Stomach (tissue), 9 donors: ENCODE data around the gene TCF12. TPM values are rescaled to one million over a fixed set of nuclear protein-coding genes. Genes with fewer than 3 reads are reported as not detected.
A peak's percentile ranks its signal among the peaks of the same experiment; 100 is the strongest.
"Not testable (repeated sequence)": the region's sequence is repeated elsewhere in the genome, so short reads cannot be mapped to it uniquely, and the experiment has no call there.

Experiments
- DNase-seq, 2 donors: peaks; one replicate each; pipeline versions ENCODE4 v3.0.0 to v3.0.0-alpha.2; 2013 to 2019
- H3K27ac ChIP-seq, 5 donors: fragments of 200-600 bp in 4 of 5; sonication (generic) in 4 of 5; one replicate each; pipeline ENCODE4 v1.5.1; 2013 to 2019; ENCODE audit warnings: mild to moderate bottlenecking in 1 of 5, moderate library complexity in 1 of 5
- H3K27me3 ChIP-seq, 3 donors: fragments of 200-600 bp; sonication (generic); one replicate each; pipeline ENCODE4 v1.5.1; 2017 to 2019; ENCODE audit warnings: mixed run types in 1 of 3
- H3K36me3 ChIP-seq, 4 donors: fragments of 200-600 bp; sonication (generic); 1 replicate in 3 of 4; 2 replicates in 1 of 4; pipeline ENCODE4 v1.5.1; 2016 to 2019
- H3K4me1 ChIP-seq, 4 donors: fragments of 200-600 bp; sonication (generic); one replicate each; pipeline ENCODE4 v1.5.1; 2016 to 2019
- H3K4me3 ChIP-seq, 4 donors: fragments of 200-600 bp; sonication (generic) in 3 of 4; one replicate each; pipeline ENCODE4 v1.5.1; 2016 to 2019; ENCODE audit warnings: mild to moderate bottlenecking in 1 of 4
- H3K9me3 ChIP-seq, 4 donors: fragments of 200-600 bp; sonication (generic); one replicate each; pipeline ENCODE4 v1.5.1; 2016 to 2019
- CTCF ChIP-seq, 7 experiments: fragments of 450-650 bp in 4 of 7; fragments of 200-600 bp in 3 of 7; sonication (generic) in 3 of 7; IDR thresholded peaks; one replicate each; pipeline ENCODE4 v1.5.1; 2016 to 2019; ENCODE audit warnings: antibody characterized with exemption in 7 of 7, control low read depth in 2 of 7, mild to moderate bottlenecking in 1 of 7
- EP300 ChIP-seq: sonication (generic); formaldehyde crosslinking; IDR thresholded peaks from one replicate; pipeline ENCODE4 v1.6.1; 2017; ENCODE audit warnings: antibody characterized with exemption
- POLR2A ChIP-seq, 4 donors: fragments of 450-650 bp; IDR thresholded peaks; one replicate each; pipeline ENCODE4 v1.6.1; 2016; ENCODE audit warnings: antibody characterized with exemption in 4 of 4, control low read depth in 2 of 4, mild to moderate bottlenecking in 1 of 4, moderate library complexity in 1 of 4
- POLR2AphosphoS5 ChIP-seq, 3 donors: sonication (generic); formaldehyde crosslinking; IDR thresholded peaks; one replicate each; pipeline ENCODE4 v1.6.1; 2016; ENCODE audit warnings: antibody characterized with exemption in 3 of 3
- WGBS, 5 donors: extraction: QIAGEN DNeasy Blood & Tissue Kit in 3 of 5; methylation state at CpG; one replicate each; pipeline versions ENCODE4 v1.1.5 to v1.1.7; 2013 to 2018; 5-methylcytosine and 5-hydroxymethylcytosine counted together
- intact Hi-C: fragments of 100-400 bp; cut with DNase I; formaldehyde crosslinking; loops from one replicate; pipeline ENCODE4 v1.15.1; 2023; ENCODE audit warnings: low total_unique reads
- polyA plus RNA-seq, 3 donors: library from polyadenylated mRNA; stranded (reverse); fragments of 200-250 nt; gene quantifications; one replicate each; pipeline ENCODE4 v1.2.3, GENCODE V29; 2013
- total RNA-seq, 5 donors: library from RNA; depleted of rRNA; stranded (reverse); fragments of >200 nt; gene quantifications; one replicate each; pipeline versions ENCODE4 v1.1.0 to v1.2.3, GENCODE V29; 2014 to 2016
- donor health status: healthy with polysubstance abuse.
- donor health status: Bipolar disorder and iron deficiency.
- donor health status: healthy.

Gene TCF12
- total and polyA plus RNA-seq, 8 donors = 11.2 to 462 (median 130) TPM

GRCh38 chr15:56929933-56930332 lies 11.5 kb downstream of the TCF12 start:
- peak overlapping the region in 1 of 5 donors; percentile 11 for H3K27ac ChIP-seq
- intact Hi-C loops = no loop called here
- 93 to 99% (median 98%) methylated on average over 3 of the region's 3 CpGs for WGBS, 5 donors
- no peaks in the 10 kb centered on the region for H3K9me3 ChIP-seq
- peaks cover 22 to 80% (median 45%) of the 10 kb centered on the region in 4 donors for H3K4me1 ChIP-seq
- no peak for DNase-seq
- no peaks in the 10 kb centered on the region for H3K27me3 ChIP-seq
- H3K4me3 ChIP-seq = no peak overlapping the region
- TF ChIP-seq POLR2A (IDR thresholded peaks at IDR 0.05) (no peak), CTCF (IDR thresholded peaks at IDR 0.05) (no peak), POLR2AphosphoS5 (IDR thresholded peaks at IDR 0.05) (no peak), EP300 (no peak)
- peaks cover 0 to 10% (median 3%) of the 10 kb centered on the region in 4 donors for H3K36me3 ChIP-seq

DNA sequence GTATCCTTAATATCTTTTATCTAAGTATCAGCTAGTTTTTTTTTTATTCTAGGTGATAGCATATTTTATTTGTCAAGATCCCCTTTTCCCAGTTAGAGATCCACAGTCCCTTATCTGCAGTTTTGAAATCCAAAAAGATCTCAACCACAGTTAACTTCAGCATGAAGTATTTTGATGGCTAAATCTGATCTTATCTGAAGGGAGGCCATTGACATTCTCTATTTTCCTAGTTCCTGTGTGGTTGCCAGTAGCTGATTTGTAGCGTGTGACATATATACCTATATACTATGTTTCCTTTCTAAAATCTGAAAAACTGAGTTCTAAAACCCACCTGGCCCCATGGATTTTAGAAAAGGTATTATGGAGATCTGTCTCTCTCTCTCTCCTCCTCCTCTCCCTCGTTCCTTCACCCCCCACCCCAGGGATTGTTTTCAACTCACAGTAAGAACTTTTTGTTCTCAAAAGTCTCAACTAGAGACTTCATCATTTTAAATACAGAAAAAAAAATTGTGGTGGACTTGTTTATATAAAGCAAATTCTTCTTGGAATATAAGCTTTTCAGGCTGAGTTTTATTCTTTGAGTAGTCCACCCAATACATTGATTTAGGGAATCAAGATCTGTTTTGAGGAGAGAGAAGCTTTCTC lies 12.3 kb downstream of the TCF12 start:
- Histone ChIP-seq H3K4me1 (peaks cover 20 to 74% (median 45%) of the 10 kb centered on the region in 4 donors), H3K27me3 (no peaks in the 10 kb centered on the region), H3K36me3 (peaks cover 0 to 15% (median 5%) of the 10 kb centered on the region in 4 donors), H3K9me3 (peaks cover 0 to 5% (median 0%) of the 10 kb centered on the region in 4 donors), H3K4me3 (no peak overlapping the region), H3K27ac (peak overlapping the region in 2 of 5 donors; percentile 6 to 11)
- intact Hi-C loops = no loop called here
- WGBS, 5 donors = 58 to 84% (median 69%) methylated on average over 2 of the region's 2 CpGs
- TF ChIP-seq EP300 (no peak), CTCF (IDR thresholded peaks at IDR 0.05) (no peak), POLR2A (IDR thresholded peaks at IDR 0.05) (no peak), POLR2AphosphoS5 (IDR thresholded peaks at IDR 0.05) (no peak)
- DNase-seq = no peak

- intact Hi-C loops = no loop called here
- Histone ChIP-seq H3K27me3 (no peaks in the 10 kb centered on the region), H3K36me3 (peaks cover 0 to 17% (median 4%) of the 10 kb centered on the region in 4 donors), H3K4me1 (peaks cover 15 to 63% (median 40%) of the 10 kb centered on the region in 4 donors), H3K27ac (no peak overlapping the region), H3K9me3 (peaks cover 0 to 7% (median 0%) of the 10 kb centered on the region in 4 donors), H3K4me3 (no peak overlapping the region)
- TF ChIP-seq CTCF (IDR thresholded peaks at IDR 0.05) = no peak
- TF ChIP-seq POLR2AphosphoS5 (IDR thresholded peaks at IDR 0.05) = no peak
- no peak for TF ChIP-seq POLR2A (IDR thresholded peaks at IDR 0.05)
- TF ChIP-seq EP300 = no peak
- peak in 1 of 2 donors; percentile 48 for DNase-seq
- 7 to 29% (median 20%) methylated on average over 1 of the region's 1 CpG for WGBS, 5 donors
These were observed 13.4 kb downstream of the TCF12 start for GRCh38 chr15:56931639-56932508.

GRCh38 chr15:56932509-56932868 lies 14.0 kb downstream of the TCF12 start:
- H3K27me3 ChIP-seq, H3K4me3 ChIP-seq, H3K27ac ChIP-seq, intact Hi-C loops, DNase-seq, H3K9me3 ChIP-seq: not testable (repeated sequence)
- Histone ChIP-seq H3K36me3 (peaks cover 0 to 17% (median 4%) of the 10 kb centered on the region in 4 donors), H3K4me1 (peaks cover 15 to 58% (median 38%) of the 10 kb centered on the region in 4 donors)
- WGBS, 5 donors = 84 to 96% (median 91%) methylated on average over 4 of the region's 4 CpGs
